NCI-H69 (cell line): ENCODE results near the gene PURB.
"Not testable (repeated sequence)": the region's sequence is repeated elsewhere in the genome, so short reads cannot be mapped to it uniquely, and the experiment has no call there.

Source experiments
- DNase-seq: peaks from one replicate; lab custom pipeline; 2025; lab: John Stamatoyannopoulos, UW

PURB gene

GRCh38 chr7:44885394-44886317, at the start of gene PURB:
Gene PURB (minus strand): TSS chr7:44885530. CDS start chr7:44885348, 182 bp downstream.
- DNase-seq, result peak; percentile 98

DNA sequence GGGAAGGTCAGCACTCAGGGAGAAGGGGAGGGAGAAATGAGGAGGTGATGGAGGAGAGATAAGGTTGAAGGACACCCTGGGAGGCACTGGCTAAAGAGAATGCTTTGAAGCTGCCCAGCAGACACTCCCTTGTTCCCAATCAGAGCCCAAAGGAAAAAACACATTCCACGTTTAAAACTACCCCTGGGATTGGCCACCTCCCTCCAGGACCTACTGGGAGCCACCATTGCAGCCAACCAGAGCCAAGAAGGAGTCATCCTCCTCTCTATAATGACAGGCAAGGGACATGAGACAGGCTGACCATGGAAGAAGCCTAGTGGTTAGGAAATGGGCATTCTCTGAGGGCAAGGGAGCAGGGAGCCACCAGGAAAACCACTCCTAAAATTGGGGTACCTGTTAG, 49.7 kb upstream of the PURB start:
- DNase-seq, result no peak

DNA sequence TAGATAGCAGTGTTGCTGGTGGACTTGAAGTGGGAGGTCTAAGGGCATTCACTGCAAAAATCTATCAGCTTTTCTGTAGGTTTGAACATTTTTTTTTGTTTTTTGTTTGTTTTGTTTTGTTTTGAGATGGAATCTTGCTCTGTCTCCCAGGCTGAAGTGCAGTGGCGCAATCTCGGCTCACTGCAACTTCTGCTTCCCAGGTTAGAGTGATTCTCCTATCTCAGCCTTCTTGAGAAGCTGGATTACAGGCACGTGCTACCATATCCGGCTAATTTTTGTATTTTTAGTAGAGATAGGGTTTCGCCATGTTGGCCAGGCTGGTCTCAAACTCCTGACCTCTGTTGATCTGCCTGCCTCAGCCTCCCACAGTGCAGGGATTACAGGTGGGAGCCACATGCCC, 49.2 kb upstream of the PURB start:
- DNase-seq, result not testable (repeated sequence)

DNA sequence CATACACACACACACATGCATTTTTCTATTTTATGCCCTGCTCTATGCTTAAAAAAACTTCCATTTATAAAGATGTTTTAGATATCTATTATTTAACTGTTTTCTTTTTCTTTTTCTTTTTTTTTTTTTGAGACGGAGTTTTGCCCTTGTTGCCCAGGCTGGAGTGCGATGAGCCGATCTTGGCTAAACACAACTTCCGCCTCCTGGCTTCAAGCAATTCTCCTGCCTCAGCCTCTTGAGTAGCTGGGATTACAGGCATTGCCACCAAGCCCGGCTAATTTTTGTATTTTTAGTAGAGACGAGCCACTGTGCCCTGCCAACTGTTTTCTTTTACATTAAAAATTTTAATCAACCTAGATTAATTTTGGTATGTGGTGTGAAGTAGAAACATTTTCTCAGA, 45.6 kb upstream of the PURB start:
- no peak for DNase-seq

GRCh38 chr7:44922351-44922694, 37.0 kb upstream of the PURB start:
- no peak for DNase-seq

- DNase-seq, result peak; percentile 82
These were observed 36.4 kb upstream of the PURB start for GRCh38 chr7:44921607-44922350.

DNA sequence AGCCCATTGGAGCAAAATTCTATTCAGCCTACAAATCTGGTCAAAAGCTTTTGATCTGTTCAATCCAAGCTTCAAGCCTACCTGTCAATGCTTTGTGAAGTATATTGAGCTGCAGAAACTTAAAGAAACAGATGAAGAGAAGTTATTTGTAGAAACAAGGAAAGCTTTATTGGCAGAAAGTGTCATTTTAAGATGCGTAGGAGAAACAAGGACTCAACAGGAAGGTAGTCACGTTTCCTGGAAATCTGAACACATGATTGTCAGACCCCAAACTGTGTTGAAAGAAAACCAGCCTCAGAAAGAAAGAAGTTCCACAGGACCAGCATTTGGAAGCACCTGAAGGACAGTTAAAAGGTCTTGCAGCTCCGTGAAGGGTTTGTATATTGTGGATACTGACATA, 34.8 kb upstream of the PURB start:
- no peak for DNase-seq

- no peak for DNase-seq
These were observed 32.7 kb upstream of the PURB start for GRCh38 chr7:44918029-44918428.

- DNase-seq, result no peak
These were observed 32.1 kb upstream of the PURB start for GRCh38 chr7:44917465-44917864.

DNA sequence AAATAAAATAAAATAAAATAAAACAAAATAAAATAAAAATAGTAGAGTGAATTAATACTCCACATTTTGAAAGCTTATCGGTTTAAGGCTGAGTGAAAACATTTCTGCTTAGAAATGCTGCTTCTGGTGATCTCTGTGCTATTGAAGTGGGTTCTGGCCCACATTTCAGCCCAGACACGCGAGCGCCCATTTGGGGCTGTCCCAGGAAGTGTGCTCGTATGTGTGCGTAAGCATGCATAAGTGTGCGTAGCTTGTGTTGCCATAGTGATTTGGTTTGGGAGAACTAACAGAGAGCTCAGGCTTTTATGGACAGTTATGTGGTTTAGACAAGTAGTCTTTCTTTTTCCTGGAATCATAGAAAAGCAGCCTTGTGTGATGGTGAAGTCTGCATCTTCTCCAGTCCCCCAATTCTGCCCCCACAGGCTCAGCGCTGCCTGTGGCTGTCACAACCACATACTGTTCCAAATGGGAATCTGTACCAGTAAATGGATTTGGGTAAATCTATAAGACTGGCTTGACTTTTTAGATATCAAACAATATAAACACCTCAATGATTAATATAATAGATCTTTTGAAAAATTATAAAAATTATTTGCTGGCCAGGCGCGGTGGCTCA, 29.8 kb upstream of the PURB start:
- no peak for DNase-seq

- peak; percentile 65 for DNase-seq
These were observed 27.5 kb upstream of the PURB start for GRCh38 chr7:44912775-44913347.

DNA sequence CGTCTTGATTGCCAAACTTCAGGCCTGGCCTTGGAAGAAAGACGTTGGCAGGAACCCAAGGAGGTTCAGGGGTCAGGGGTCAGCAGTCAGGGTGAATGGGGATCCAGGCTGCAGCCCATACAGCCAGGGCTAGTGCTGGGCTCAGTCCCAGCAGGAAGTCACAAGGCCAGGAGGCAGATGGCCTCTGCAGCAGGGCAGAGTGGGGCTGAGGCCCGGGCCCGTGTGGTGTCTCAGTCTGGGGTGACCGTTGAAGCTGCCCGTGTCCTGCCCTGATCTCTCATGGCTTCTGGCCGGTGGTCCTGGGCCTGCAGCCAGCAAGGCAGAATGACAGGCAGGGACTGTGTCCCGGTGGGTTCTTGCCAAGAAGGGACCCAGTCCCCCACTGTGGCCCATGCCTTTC, 26.6 kb upstream of the PURB start:
- DNase-seq, result no peak

GRCh38 chr7:44909596-44910389, 24.5 kb upstream of the PURB start:
- DNase-seq, result no peak

- DNase-seq, result no peak
These were observed 21.6 kb upstream of the PURB start for GRCh38 chr7:44906965-44907364.

GRCh38 chr7:44905002-44905635, 19.8 kb upstream of the PURB start:
- DNase-seq, result no peak

DNA sequence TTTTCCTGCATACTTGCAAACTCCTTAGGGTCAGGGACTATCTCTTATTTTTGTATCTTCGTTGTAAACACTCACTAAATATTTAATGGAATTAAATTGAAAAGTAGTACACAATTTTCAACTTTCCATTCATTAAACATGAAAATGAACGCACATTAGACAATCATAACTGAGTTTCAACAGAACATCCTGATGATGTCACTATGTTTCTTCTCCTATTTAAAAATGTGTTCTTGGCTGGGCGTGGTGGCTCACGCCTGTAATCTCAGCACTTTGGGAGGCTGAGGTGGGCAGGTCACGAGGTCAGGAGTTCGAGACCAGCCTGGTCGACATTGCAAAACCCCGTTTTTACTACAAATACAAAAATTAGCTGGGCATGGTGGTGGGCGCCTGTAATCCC, 14.1 kb upstream of the PURB start:
- no peak for DNase-seq

DNA sequence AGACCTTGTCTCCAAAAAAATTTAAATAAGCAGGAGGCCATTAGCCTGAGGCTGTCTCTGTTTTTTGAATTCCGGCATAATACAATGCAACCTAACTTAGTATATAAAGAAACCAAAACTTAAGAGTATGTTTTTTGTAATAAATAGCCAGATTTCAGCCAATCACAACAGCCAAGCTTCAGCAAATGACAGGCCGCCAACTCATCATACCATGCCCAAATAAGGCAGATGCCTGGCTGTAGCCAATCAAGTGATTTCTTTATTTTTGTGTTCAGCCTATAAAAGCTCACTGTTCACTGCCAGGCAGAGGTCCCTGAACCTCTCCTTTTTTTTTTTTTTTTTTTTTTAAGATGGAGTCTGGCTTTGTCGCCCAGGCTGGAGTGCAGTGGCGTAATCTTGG, 12.7 kb upstream of the PURB start:
- no peak for DNase-seq

GRCh38 chr7:44897309-44897708, 12.0 kb upstream of the PURB start:
- no peak for DNase-seq

DNA sequence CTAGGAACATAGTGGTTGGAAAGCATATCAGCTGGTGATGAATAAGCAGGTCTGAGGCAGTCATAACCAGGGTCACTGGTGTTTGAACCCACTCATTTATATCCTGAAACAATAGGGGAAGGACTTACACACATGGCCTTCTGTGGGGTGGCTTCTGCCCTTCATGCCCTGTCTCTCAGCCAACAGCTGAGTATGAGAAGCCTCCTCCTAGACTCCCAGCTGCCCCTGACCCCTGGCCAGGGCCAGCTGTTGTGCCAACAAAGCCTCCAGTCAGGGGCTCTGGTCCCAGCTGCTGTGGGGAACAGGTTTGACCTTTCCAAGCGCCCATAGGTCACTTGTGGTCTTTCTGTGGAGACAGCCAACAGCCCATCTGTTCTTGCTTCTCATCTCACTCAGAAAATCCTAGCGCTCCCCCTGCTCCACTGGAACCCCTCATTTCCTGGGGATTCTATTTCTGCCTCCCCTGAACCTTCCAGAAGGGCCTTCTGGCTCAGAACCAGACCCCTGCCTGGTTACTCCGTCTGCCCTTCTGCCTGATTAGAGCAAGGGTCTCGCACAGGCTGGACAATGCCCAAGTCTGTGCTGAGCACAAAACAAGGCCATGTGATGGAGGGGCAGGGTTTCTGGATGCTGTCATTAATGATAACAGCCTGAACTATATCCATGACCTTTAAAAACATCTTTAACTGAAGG, 9.7 kb upstream of the PURB start:
- DNase-seq, result no peak

DNA sequence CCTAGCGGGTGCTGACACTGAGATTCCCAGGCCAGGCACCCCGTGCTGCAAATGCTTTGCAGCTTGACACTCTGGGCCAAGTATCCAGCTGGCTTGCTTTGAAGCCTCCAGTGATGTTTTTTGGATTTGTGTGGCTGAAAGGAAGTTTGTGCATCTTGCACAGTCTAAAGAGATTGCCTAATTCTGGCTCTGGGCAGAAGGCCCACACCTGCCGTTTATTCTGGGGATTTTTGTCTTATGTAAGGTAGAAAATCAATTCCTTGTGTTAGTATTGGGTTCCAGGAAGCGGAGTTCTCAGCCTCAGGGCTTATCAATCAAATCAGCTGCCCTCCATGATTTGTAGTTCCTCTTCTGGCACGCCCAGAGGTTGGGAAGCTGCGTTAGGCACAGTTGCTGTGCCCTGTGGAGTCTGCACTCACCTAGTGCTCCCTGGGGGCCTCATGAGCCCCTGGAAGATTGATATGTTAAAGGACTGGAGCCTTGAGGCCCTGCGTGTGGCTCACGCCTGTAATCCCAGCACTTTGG, 8.4 kb upstream of the PURB start:
- no peak for DNase-seq
